ENCODE data around the gene PCDHGA2.
"Not testable (repeated sequence)": the region's sequence is repeated elsewhere in the genome, so short reads cannot be mapped to it uniquely, and the experiment has no call there.

PCDHGA2 gene

DNA sequence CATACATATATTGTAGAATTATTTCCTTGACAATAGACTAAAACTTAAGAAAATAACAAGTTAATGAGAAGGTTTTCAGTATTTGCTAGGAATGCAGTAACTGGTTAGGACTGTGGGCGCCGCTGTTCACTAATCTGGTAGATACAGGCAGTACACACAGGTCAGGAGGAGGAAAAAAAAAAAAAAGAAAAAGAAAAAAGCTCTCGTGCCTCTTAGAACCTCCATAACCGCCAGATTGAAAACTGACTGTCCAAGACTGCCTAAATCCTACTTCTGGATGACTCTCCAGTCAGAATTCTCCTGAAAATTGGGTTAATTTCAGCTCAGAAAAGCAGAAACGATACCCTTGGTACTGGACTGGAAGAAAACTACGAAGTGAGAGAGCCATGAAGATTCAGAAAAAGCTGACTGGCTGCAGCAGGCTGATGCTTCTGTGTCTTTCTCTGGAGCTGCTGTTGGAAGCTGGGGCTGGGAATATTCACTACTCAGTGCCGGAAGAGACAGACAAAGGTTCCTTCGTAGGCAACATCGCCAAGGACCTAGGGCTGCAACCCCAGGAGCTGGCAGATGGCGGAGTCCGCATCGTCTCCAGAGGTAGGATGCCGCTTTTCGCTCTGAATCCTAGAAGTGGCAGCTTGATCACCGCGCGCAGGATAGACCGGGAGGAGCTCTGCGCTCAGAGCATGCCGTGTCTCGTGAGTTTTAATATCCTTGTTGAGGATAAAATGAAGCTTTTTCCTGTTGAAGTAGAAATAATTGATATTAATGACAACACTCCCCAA, 8.1 kb upstream of the PCDHGA2 start, which contains the start of gene PCDHGA1:
PCDHGA1 (plus strand) TSS at position 216 of the 782 bp plus-strand sequence.
- Histone ChIP-seq H2BK15ac (ENCODE audit: low read depth, poor library complexity, severe bottlenecking) (no peak within 1 kb of the TSS), H3K9me3 (ENCODE audit: control insufficient read depth, low read length) (peaks cover 44% of the 10 kb centered on the region), H2AFZ (ENCODE audit: low read depth, low read length) (no peak within 1 kb of the TSS), H3K4me3 (ENCODE audit: insufficient read depth in 1 of 2, low read depth in 1 of 2, low read length in 2 of 2) (peak within 1 kb of the TSS in 1 of 2 experiments; percentile 59), H3K27me3 (ENCODE audit: control insufficient read depth in 1 of 2, insufficient read depth in 1 of 2, low read length in 2 of 2) (no peaks in the 10 kb centered on the region), H4K91ac (ENCODE audit: low read length) (no peak within 1 kb of the TSS), H3K9ac (ENCODE audit: low read length) (peak within 1 kb of the TSS; percentile 62), H3K23ac (ENCODE audit: low read length in 2 of 2) (no peak within 1 kb of the TSS), H2BK5ac (ENCODE audit: low read depth, low read length, poor library complexity, severe bottlenecking) (no peak within 1 kb of the TSS), H3K14ac (ENCODE audit: low read length in 2 of 2) (no peak within 1 kb of the TSS), H3K36me3 (ENCODE audit: control insufficient read depth in 1 of 2, insufficient read depth in 2 of 2, low read depth in 1 of 2, low read length in 2 of 2) (no peaks in the 10 kb centered on the region), H3K4ac (ENCODE audit: low read depth in 1 of 2, low read length in 2 of 2) (no peak within 1 kb of the TSS), H2BK12ac (ENCODE audit: low read length in 2 of 2) (no peak within 1 kb of the TSS), H3K4me2 (ENCODE audit: low read length, poor library complexity, severe bottlenecking) (no peak within 1 kb of the TSS), H3K79me1 (replicated peaks; ENCODE audit: low read length, poor library complexity, severe bottlenecking) (no peaks in the 10 kb centered on the region), H3K18ac (ENCODE audit: low read depth in 1 of 2, low read length in 2 of 2) (no peak within 1 kb of the TSS), H3K4me1 (ENCODE audit: control insufficient read depth, insufficient read depth, low read depth, low read length) (no peaks in the 10 kb centered on the region), H2AK5ac (ENCODE audit: low read length, severe bottlenecking) (no peak within 1 kb of the TSS), H2BK120ac (ENCODE audit: low read depth, low read length) (no peak within 1 kb of the TSS), H4K8ac (ENCODE audit: low read length) (no peak within 1 kb of the TSS), H3K27ac (ENCODE audit: low read length, poor library complexity, severe bottlenecking) (no peak within 1 kb of the TSS)
- no peak for DNase-seq
- 81% methylated on average over 18 of the region's 21 CpGs for WGBS

- not testable (repeated sequence) for H3K27me3 ChIP-seq (ENCODE audit: control insufficient read depth in 1 of 2, insufficient read depth in 1 of 2, low read length in 2 of 2); H2AFZ ChIP-seq (ENCODE audit: low read depth, low read length); H3K79me1 ChIP-seq (replicated peaks; ENCODE audit: low read length, poor library complexity, severe bottlenecking); H3K4me2 ChIP-seq (ENCODE audit: low read length, poor library complexity, severe bottlenecking); H3K4me3 ChIP-seq (ENCODE audit: insufficient read depth in 1 of 2, low read depth in 1 of 2, low read length in 2 of 2); H2BK12ac ChIP-seq (ENCODE audit: low read length in 2 of 2); H2BK120ac ChIP-seq (ENCODE audit: low read depth, low read length); H3K23ac ChIP-seq (ENCODE audit: low read length in 2 of 2); H3K9ac ChIP-seq (ENCODE audit: low read length); H3K36me3 ChIP-seq (ENCODE audit: control insufficient read depth in 1 of 2, insufficient read depth in 2 of 2, low read depth in 1 of 2, low read length in 2 of 2); H2BK5ac ChIP-seq (ENCODE audit: low read depth, low read length, poor library complexity, severe bottlenecking); DNase-seq; H3K18ac ChIP-seq (ENCODE audit: low read depth in 1 of 2, low read length in 2 of 2); H2AK5ac ChIP-seq (ENCODE audit: low read length, severe bottlenecking); H3K14ac ChIP-seq (ENCODE audit: low read length in 2 of 2); H4K91ac ChIP-seq (ENCODE audit: low read length); H3K27ac ChIP-seq (ENCODE audit: low read length, poor library complexity, severe bottlenecking); H4K8ac ChIP-seq (ENCODE audit: low read length); H2BK15ac ChIP-seq (ENCODE audit: low read depth, poor library complexity, severe bottlenecking); H3K4me1 ChIP-seq (ENCODE audit: control insufficient read depth, insufficient read depth, low read depth, low read length); H3K4ac ChIP-seq (ENCODE audit: low read depth in 1 of 2, low read length in 2 of 2)
- 91% methylated on average over 28 of the region's 39 CpGs for WGBS
- H3K9me3 ChIP-seq (ENCODE audit: control insufficient read depth, low read length), result peaks cover 60% of the 10 kb centered on the region
These were observed 6.0 kb upstream of the PCDHGA2 start for GRCh38 chr5:141332571-141332970.

GRCh38 chr5:141340781-141341354, 2.3 kb downstream of the PCDHGA2 start:
- H3K4me3 ChIP-seq (ENCODE audit: insufficient read depth in 1 of 2, low read depth in 1 of 2, low read length in 2 of 2); H4K91ac ChIP-seq (ENCODE audit: low read length); H2BK120ac ChIP-seq (ENCODE audit: low read depth, low read length); H2AFZ ChIP-seq (ENCODE audit: low read depth, low read length); H3K18ac ChIP-seq (ENCODE audit: low read depth in 1 of 2, low read length in 2 of 2); H2BK5ac ChIP-seq (ENCODE audit: low read depth, low read length, poor library complexity, severe bottlenecking); H2BK12ac ChIP-seq (ENCODE audit: low read length in 2 of 2); H3K27ac ChIP-seq (ENCODE audit: low read length, poor library complexity, severe bottlenecking); H3K14ac ChIP-seq (ENCODE audit: low read length in 2 of 2); DNase-seq; H3K9ac ChIP-seq (ENCODE audit: low read length); H3K4ac ChIP-seq (ENCODE audit: low read depth in 1 of 2, low read length in 2 of 2); H3K79me1 ChIP-seq (replicated peaks; ENCODE audit: low read length, poor library complexity, severe bottlenecking); H3K23ac ChIP-seq (ENCODE audit: low read length in 2 of 2); H3K36me3 ChIP-seq (ENCODE audit: control insufficient read depth in 1 of 2, insufficient read depth in 2 of 2, low read depth in 1 of 2, low read length in 2 of 2); H3K27me3 ChIP-seq (ENCODE audit: control insufficient read depth in 1 of 2, insufficient read depth in 1 of 2, low read length in 2 of 2); H4K8ac ChIP-seq (ENCODE audit: low read length); H3K4me1 ChIP-seq (ENCODE audit: control insufficient read depth, insufficient read depth, low read depth, low read length); H2AK5ac ChIP-seq (ENCODE audit: low read length, severe bottlenecking); H2BK15ac ChIP-seq (ENCODE audit: low read depth, poor library complexity, severe bottlenecking); H3K4me2 ChIP-seq (ENCODE audit: low read length, poor library complexity, severe bottlenecking): not testable (repeated sequence)
- H3K9me3 ChIP-seq (ENCODE audit: control insufficient read depth, low read length), result peaks cover 68% of the 10 kb centered on the region
- WGBS, result 96% methylated on average over 29 of the region's 45 CpGs

DNA sequence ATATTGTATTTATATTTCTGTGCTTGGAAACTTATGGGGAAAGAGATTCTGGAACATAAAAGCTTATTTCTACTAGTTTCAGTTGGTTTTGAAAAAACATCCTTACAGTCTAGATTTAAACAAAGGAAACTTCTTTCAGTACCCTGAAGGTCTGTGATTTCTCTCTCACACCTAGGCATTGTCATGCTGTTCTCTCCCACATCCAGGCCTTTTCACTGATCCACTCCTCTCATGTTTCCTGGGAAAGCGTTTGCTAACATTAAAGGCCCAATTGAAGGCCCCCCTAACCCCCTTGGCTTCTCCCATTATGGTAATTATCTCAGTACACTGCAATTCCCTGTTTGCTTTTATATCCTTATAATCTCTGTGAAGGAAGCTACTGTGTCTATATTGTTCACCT, 4.2 kb downstream of the PCDHGA2 start:
- WGBS, result 0% methylated on average over 1 of the region's 1 CpG

More for the DNA sequence above, 4.2 kb downstream of the PCDHGA2 start:
- Histone ChIP-seq H2BK120ac (ENCODE audit: low read depth, low read length) (no peak overlapping the region), H3K14ac (ENCODE audit: low read length in 2 of 2) (no peak overlapping the region), H3K4ac (ENCODE audit: low read depth in 1 of 2, low read length in 2 of 2) (no peak overlapping the region), H3K4me1 (ENCODE audit: control insufficient read depth, insufficient read depth, low read depth, low read length) (no peaks in the 10 kb centered on the region), H3K18ac (ENCODE audit: low read depth in 1 of 2, low read length in 2 of 2) (no peak overlapping the region), H3K9me3 (ENCODE audit: control insufficient read depth, low read length) (peaks cover 60% of the 10 kb centered on the region), H3K23ac (ENCODE audit: low read length in 2 of 2) (no peak overlapping the region), H4K91ac (ENCODE audit: low read length) (no peak overlapping the region), H2BK12ac (ENCODE audit: low read length in 2 of 2) (no peak overlapping the region), H3K4me3 (ENCODE audit: insufficient read depth in 1 of 2, low read depth in 1 of 2, low read length in 2 of 2) (no peak overlapping the region), H3K4me2 (ENCODE audit: low read length, poor library complexity, severe bottlenecking) (no peak overlapping the region), H3K9ac (ENCODE audit: low read length) (no peak overlapping the region), H2BK15ac (ENCODE audit: low read depth, poor library complexity, severe bottlenecking) (no peak overlapping the region), H2AFZ (ENCODE audit: low read depth, low read length) (no peak overlapping the region), H3K27ac (ENCODE audit: low read length, poor library complexity, severe bottlenecking) (no peak overlapping the region), H2BK5ac (ENCODE audit: low read depth, low read length, poor library complexity, severe bottlenecking) (no peak overlapping the region), H3K79me1 (replicated peaks; ENCODE audit: low read length, poor library complexity, severe bottlenecking) (no peaks in the 10 kb centered on the region), H2AK5ac (ENCODE audit: low read length, severe bottlenecking) (no peak overlapping the region), H4K8ac (ENCODE audit: low read length) (no peak overlapping the region), H3K36me3 (ENCODE audit: control insufficient read depth in 1 of 2, insufficient read depth in 2 of 2, low read depth in 1 of 2, low read length in 2 of 2) (no peaks in the 10 kb centered on the region), H3K27me3 (ENCODE audit: control insufficient read depth in 1 of 2, insufficient read depth in 1 of 2, low read length in 2 of 2) (no peaks in the 10 kb centered on the region)
- DNase-seq, result no peak

Data from mesenchymal stem cell (in vitro differentiated cells and primary cell).